H7 (cell line): ENCODE data around the gene MYBBP1A. TPM values are rescaled to one million over a fixed set of nuclear protein-coding genes. Genes with fewer than 3 reads are reported as not detected.

Source experiments
- DNase-seq: peaks from one replicate; pipeline ENCODE4 v3.0.0; 2012
- H3K27me3 ChIP-seq: 2 replicates; pipeline ENCODE4 v1.6.0; 2011; ENCODE audit warnings: mild to moderate bottlenecking, low read length; ENCODE audit not compliant: control insufficient read depth, insufficient read depth
- H3K36me3 ChIP-seq: replicated peaks from 2 replicates; pipeline ENCODE4 v1.5.1; 2011; ENCODE audit warnings: low read length; ENCODE audit not compliant: control insufficient read depth, insufficient read depth
- H3K4me3 ChIP-seq: 2 replicates; pipeline ENCODE4 v1.5.1; 2011; ENCODE audit warnings: low read depth, mild to moderate bottlenecking, control low read depth, low read length, moderate library complexity; ENCODE audit not compliant: insufficient read depth
- total RNA-seq: library from RNA; depleted of rRNA; stranded (reverse); fragments of >200 nt; shearing (Covaris generic); gene quantifications from 2 replicates; pipeline ENCODE4 v1.2.3, GENCODE V29; 2014

MYBBP1A gene
- total RNA-seq, 1 experiment from 2014 or later: 149 TPM

GRCh38 chr17:4551796-4552525 is 3.2 kb downstream of the MYBBP1A start:
- no peaks in the 10 kb centered on the region for H3K27me3 ChIP-seq
- no peak overlapping the region for H3K4me3 ChIP-seq
- DNase-seq: peak; percentile 42
- H3K36me3 ChIP-seq: peaks cover 54% of the 10 kb centered on the region

DNA sequence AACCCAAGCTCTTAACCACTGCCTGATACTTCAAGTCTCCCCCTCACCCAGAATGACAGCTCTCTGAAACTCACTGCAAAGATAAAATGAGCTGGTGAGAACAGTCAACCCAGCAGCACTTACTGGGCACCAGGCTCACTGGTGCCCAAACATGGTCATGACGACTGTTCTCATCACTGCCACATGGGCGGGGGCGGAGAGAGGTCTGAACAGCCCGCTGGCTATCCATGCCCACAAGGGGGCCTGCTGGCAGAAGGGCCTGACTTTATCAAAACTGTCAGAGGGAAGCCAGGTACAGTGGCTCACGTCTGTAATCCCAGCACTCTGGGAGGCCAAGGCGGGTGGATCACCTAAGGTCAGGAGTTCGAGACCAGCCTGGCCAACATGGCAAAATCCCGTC is 4.0 kb downstream of the MYBBP1A start:
- Histone ChIP-seq H3K36me3 (peaks cover 56% of the 10 kb centered on the region), H3K4me3 (no peak overlapping the region), H3K27me3 (no peaks in the 10 kb centered on the region)
- DNase-seq: peak; percentile 79

DNA sequence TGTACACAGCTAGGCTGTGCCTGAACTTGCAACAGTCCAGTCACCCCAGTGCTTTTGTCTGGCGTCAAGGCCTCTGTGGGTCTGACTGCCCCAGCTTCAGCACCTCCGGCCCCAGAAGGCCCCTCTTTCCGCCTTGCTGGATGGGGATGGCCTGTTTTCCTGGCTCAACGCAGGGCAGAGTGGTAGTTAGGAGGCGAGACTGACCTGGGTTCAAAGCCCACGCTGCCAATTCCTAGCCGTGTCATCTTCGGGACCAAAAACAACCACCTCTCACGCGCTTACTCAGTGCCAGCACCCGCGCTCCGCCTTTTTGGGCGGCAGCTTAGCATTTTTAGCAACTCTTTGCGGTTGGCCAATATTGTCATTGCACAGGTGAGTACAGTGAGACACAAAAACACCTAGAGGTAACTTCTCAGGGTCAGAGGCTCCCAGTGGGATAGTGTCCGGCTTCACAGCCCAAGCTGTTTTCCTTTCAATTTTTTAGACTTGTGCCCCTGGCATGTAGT is 4.6 kb downstream of the MYBBP1A start:
- Histone ChIP-seq H3K27me3 (no peaks in the 10 kb centered on the region), H3K36me3 (peaks cover 58% of the 10 kb centered on the region), H3K4me3 (no peak overlapping the region)
- no peak for DNase-seq

- H3K4me3 ChIP-seq: no peak overlapping the region
- no peaks in the 10 kb centered on the region for H3K27me3 ChIP-seq
- DNase-seq: no peak
- H3K36me3 ChIP-seq: peaks cover 58% of the 10 kb centered on the region
Observed at GRCh38 chr17:4549781-4550533, 5.2 kb downstream of the MYBBP1A start.

- no peaks in the 10 kb centered on the region for H3K27me3 ChIP-seq
- peaks cover 58% of the 10 kb centered on the region for H3K36me3 ChIP-seq
- H3K4me3 ChIP-seq: no peak overlapping the region
- DNase-seq: no peak
Observed at GRCh38 chr17:4548721-4549531, 6.3 kb downstream of the MYBBP1A start.

DNA sequence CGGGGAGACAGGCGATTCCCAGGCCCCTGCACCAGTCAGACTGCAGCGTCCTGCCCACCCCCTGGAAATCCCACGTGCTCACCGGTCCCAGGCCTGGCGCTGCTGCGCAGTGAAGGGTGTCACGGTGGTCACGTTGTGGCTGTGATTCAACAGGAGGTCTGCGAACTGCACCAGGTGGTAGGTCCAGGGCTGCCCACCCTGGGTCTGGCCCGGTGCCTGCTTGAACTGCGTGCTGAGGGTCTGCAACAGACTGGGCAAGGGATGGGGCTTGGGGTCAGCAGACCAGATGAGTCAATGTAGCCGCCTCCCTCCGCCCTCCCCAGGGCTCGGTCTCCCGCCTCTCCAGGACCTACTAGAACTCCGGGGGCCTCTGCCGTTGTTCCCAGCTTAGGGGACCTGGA is 7.1 kb downstream of the MYBBP1A start:
- no peak overlapping the region for H3K4me3 ChIP-seq
- no peaks in the 10 kb centered on the region for H3K27me3 ChIP-seq
- H3K36me3 ChIP-seq: peaks cover 52% of the 10 kb centered on the region
- no peak for DNase-seq

- peaks cover 53% of the 10 kb centered on the region for H3K36me3 ChIP-seq
- no peaks in the 10 kb centered on the region for H3K27me3 ChIP-seq
- no peak overlapping the region for H3K4me3 ChIP-seq
- no peak for DNase-seq
Observed at GRCh38 chr17:4547118-4547906, 7.9 kb downstream of the MYBBP1A start.

GRCh38 chr17:4545217-4545951 is 9.8 kb downstream of the MYBBP1A start:
- peak; percentile 57 for DNase-seq
- Histone ChIP-seq H3K36me3 (peaks cover 44% of the 10 kb centered on the region), H3K4me3 (no peak overlapping the region), H3K27me3 (no peaks in the 10 kb centered on the region)

- H3K36me3 ChIP-seq: peaks cover 44% of the 10 kb centered on the region
Observed at GRCh38 chr17:4544951-4545216, 10.3 kb downstream of the MYBBP1A start.

GRCh38 chr17:4544135-4544950 is 10.8 kb downstream of the MYBBP1A start:
- Histone ChIP-seq H3K27me3 (no peaks in the 10 kb centered on the region), H3K4me3 (no peak overlapping the region), H3K36me3 (peaks cover 42% of the 10 kb centered on the region)
- no peak for DNase-seq

More at GRCh38 chr17:4544951-4545216, 10.3 kb downstream of the MYBBP1A start:
- no peak for DNase-seq
- Histone ChIP-seq H3K27me3 (no peaks in the 10 kb centered on the region), H3K4me3 (no peak overlapping the region)

DNA sequence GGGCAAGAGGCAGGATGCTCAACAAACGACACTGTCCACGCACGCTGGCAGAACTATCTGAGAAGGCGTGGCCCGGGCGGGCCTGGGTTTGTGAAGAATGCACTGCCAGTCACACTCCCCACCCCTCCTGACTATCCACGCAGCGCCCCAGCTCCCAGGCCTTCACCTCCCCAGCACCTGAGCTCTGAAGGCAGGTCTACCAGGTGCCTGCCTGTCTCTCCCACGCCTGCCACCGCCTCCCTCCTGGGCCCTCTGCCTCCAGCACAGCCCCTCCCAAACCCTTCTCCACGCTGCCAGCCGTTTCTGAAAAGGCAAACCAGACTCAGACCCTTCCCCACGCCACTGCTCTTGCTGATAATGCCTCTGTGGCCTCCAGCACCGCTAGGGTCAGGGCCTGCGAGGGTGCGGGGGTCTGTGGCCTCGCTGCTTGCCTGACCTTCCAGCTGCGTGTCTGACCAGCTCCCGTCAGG is 11.6 kb downstream of the MYBBP1A start:
- Histone ChIP-seq H3K27me3 (no peaks in the 10 kb centered on the region), H3K36me3 (peaks cover 39% of the 10 kb centered on the region), H3K4me3 (no peak overlapping the region)
- no peak for DNase-seq

DNA sequence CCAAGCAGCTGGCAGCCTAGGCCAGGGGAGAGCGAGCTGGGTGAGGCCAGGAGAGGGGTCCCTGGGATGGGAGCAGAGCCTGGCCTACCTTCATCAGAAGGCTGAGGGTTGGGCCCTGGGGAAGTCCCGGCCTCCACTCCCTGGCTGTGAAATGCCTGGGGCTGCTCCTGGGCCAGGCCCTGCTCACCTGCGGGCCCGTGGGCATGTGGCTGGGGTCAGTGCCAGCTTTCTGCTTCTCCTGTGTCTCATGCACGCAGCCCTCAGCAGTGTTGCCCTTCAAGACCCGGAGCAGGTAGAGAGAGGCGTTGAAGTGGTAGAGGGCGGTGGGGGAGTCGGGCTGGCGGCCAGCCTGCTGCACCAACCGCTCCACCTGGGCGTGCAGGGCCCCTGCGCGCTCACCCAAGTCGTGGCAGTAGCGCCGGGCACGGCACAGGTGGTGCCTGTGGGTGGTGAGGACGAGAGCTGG is 12.4 kb downstream of the MYBBP1A start:
- no peak for DNase-seq
- H3K4me3 ChIP-seq: no peak overlapping the region
- H3K36me3 ChIP-seq: peaks cover 37% of the 10 kb centered on the region
- H3K27me3 ChIP-seq: no peaks in the 10 kb centered on the region
